Globus pallidus (tissue), 1 donor: Measurements from ENCODE around the gene TBL1XR1.
"Not testable (repeated sequence)": the region's sequence is repeated elsewhere in the genome, so short reads cannot be mapped to it uniquely, and the experiment has no call there.

Experiments
- DNase-seq: peaks from one replicate; pipeline ENCODE4 v3.0.0-alpha.2; 2015; ENCODE audit warnings: low spot score

TBL1XR1 gene

GRCh38 chr3:177026505-177027277 is 170.6 kb downstream of the TBL1XR1 start:
- no peak for DNase-seq

- DNase-seq: no peak
Observed at GRCh38 chr3:177015881-177016280, 181.4 kb downstream of the TBL1XR1 start.

GRCh38 chr3:177013681-177014280 is 183.5 kb downstream of the TBL1XR1 start:
- DNase-seq: no peak

- DNase-seq: no peak
Observed at GRCh38 chr3:177005718-177006405, 191.4 kb downstream of the TBL1XR1 start.

GRCh38 chr3:177000159-177000558 is 197.1 kb downstream of the TBL1XR1 start:
- DNase-seq: not testable (repeated sequence)

- no peak for DNase-seq
Observed at GRCh38 chr3:176995946-176996345, 201.3 kb downstream of the TBL1XR1 start.

GRCh38 chr3:176994891-176995781 is 202.1 kb downstream of the TBL1XR1 start:
- no peak for DNase-seq

- DNase-seq: no peak
Observed at GRCh38 chr3:176994393-176994792, 202.9 kb downstream of the TBL1XR1 start.

GRCh38 chr3:176992978-176993377 is 204.3 kb downstream of the TBL1XR1 start:
- no peak for DNase-seq

- no peak for DNase-seq
Observed at GRCh38 chr3:176992565-176992964, 204.7 kb downstream of the TBL1XR1 start.

GRCh38 chr3:176988795-176989194 is 208.5 kb downstream of the TBL1XR1 start:
- no peak for DNase-seq

GRCh38 chr3:176987901-176988650 is 209.2 kb downstream of the TBL1XR1 start:
- no peak for DNase-seq

GRCh38 chr3:176978441-176978840 is 218.8 kb downstream of the TBL1XR1 start:
- DNase-seq: no peak

- DNase-seq: no peak
Observed at GRCh38 chr3:176977331-176977730, 220.0 kb downstream of the TBL1XR1 start.

- DNase-seq: no peak
Observed at GRCh38 chr3:176976586-176976985, 220.7 kb downstream of the TBL1XR1 start.

- no peak for DNase-seq
Observed at GRCh38 chr3:176974279-176974678, 223.0 kb downstream of the TBL1XR1 start.

- DNase-seq: no peak
Observed at GRCh38 chr3:176971613-176972174, 225.6 kb downstream of the TBL1XR1 start.

GRCh38 chr3:176970770-176971169 is 226.5 kb downstream of the TBL1XR1 start:
- DNase-seq: no peak

GRCh38 chr3:176969506-176969905 is 227.8 kb downstream of the TBL1XR1 start:
- peak; percentile 15 for DNase-seq
